ENCODE data around the gene KHDRBS1.
"Not testable (repeated sequence)": the region's sequence is repeated elsewhere in the genome, so short reads cannot be mapped to it uniquely, and the experiment has no call there.

- not testable (repeated sequence) for TF ChIP-seq CTCF (IDR thresholded peaks at IDR 0.05); REST (IDR thresholded peaks at IDR 0.05; ENCODE audit: low read depth, low read length); RAD21 (IDR thresholded peaks at IDR 0.05; ENCODE audit: low read length); EZH2phosphoT487 (IDR thresholded peaks at IDR 0.05; ENCODE audit: borderline replicate concordance, low read depth); TAF1 (IDR thresholded peaks at IDR 0.05; ENCODE audit: borderline replicate concordance, low read depth, low read length); POLR2AphosphoS5 (IDR thresholded peaks at IDR 0.05; ENCODE audit: low read depth, low read length); RCOR1 (IDR thresholded peaks at IDR 0.05; ENCODE audit: low read length); YY1 (IDR thresholded peaks at IDR 0.05; ENCODE audit: low read depth); PBX3 (IDR thresholded peaks at IDR 0.05); SMC3 (IDR thresholded peaks at IDR 0.05; ENCODE audit: low read depth, low read length); MAX (IDR thresholded peaks at IDR 0.05; ENCODE audit: low read depth)
Measured at GRCh38 chr1:32086381-32086780, 72.7 kb downstream of the KHDRBS1 start.
